Stromal cell of bone marrow (primary cell): ENCODE results near the gene ARFGAP1.

Experiments used
- DNase-seq: peaks from one replicate; pipeline ENCODE4 v3.0.0-alpha.2; 2012; ENCODE audit warnings: low read depth

The ARFGAP1 gene

GRCh38 chr20:63321148-63321831 is 48.7 kb downstream of the ARFGAP1 start:
- no peak for DNase-seq

GRCh38 chr20:63322146-63322932 is 49.7 kb downstream of the ARFGAP1 start:
- no peak for DNase-seq

GRCh38 chr20:63322933-63323273 is 50.3 kb downstream of the ARFGAP1 start:
- DNase-seq: no peak

- no peak for DNase-seq
Observed at GRCh38 chr20:63323357-63323981, 50.9 kb downstream of the ARFGAP1 start.

GRCh38 chr20:63325021-63325471 is 52.4 kb downstream of the ARFGAP1 start:
- DNase-seq: no peak

- DNase-seq: no peak
Observed at GRCh38 chr20:63325554-63326313, 53.1 kb downstream of the ARFGAP1 start.

GRCh38 chr20:63326314-63327230 is 54.0 kb downstream of the ARFGAP1 start:
- no peak for DNase-seq

GRCh38 chr20:63327231-63327745 is 54.7 kb downstream of the ARFGAP1 start:
- DNase-seq: no peak

GRCh38 chr20:63328026-63328700 is 55.5 kb downstream of the ARFGAP1 start:
- no peak for DNase-seq

- no peak for DNase-seq
Observed at GRCh38 chr20:63328718-63329275, 56.2 kb downstream of the ARFGAP1 start.

GRCh38 chr20:63329331-63330083 is 56.9 kb downstream of the ARFGAP1 start:
- no peak for DNase-seq

GRCh38 chr20:63330084-63330760 is 57.6 kb downstream of the ARFGAP1 start:
- no peak for DNase-seq

GRCh38 chr20:63330940-63331339 is 58.3 kb downstream of the ARFGAP1 start:
- no peak for DNase-seq

- no peak for DNase-seq
Observed at GRCh38 chr20:63331741-63332400, 59.3 kb downstream of the ARFGAP1 start.

- DNase-seq: no peak
Observed at GRCh38 chr20:63332488-63333240, 60.1 kb downstream of the ARFGAP1 start.

GRCh38 chr20:63333241-63333836 is 60.7 kb downstream of the ARFGAP1 start:
- DNase-seq: no peak

GRCh38 chr20:63334356-63334755 is 61.7 kb downstream of the ARFGAP1 start:
- DNase-seq: no peak
